Urinary bladder (tissue), 4 donors: ENCODE results near the gene OR2A14. TPM values are rescaled to one million over a fixed set of nuclear protein-coding genes. Genes with fewer than 3 reads are reported as not detected.
"Not testable (repeated sequence)": the region's sequence is repeated elsewhere in the genome, so short reads cannot be mapped to it uniquely, and the experiment has no call there.

Experiments
- DNase-seq: peaks from one replicate; pipeline ENCODE4 v3.0.0-alpha.2; 2015; ENCODE audit errors: extremely low spot score
- H3K27ac ChIP-seq: one replicate; pipeline ENCODE4 v1.5.1; 2013; ENCODE audit warnings: low read depth, mild to moderate bottlenecking, moderate library complexity
- H3K36me3 ChIP-seq: one replicate; pipeline ENCODE4 v1.6.1; 2013; ENCODE audit warnings: mild to moderate bottlenecking, moderate library complexity; ENCODE audit not compliant: insufficient read depth
- H3K4me1 ChIP-seq: one replicate; pipeline ENCODE4 v1.6.1; 2013; ENCODE audit warnings: mild to moderate bottlenecking, moderate library complexity; ENCODE audit not compliant: insufficient read depth
- H3K4me3 ChIP-seq: one replicate; pipeline ENCODE4 v1.5.1; 2013; ENCODE audit warnings: low read depth, low read length
- WGBS: extraction: QIAGEN DNeasy Blood & Tissue Kit; methylation state at CpG from one replicate; pipeline ENCODE4 v1.1.7; 2013; 5-methylcytosine and 5-hydroxymethylcytosine counted together
- polyA plus RNA-seq: library from polyadenylated mRNA; stranded (reverse); fragments of 200-250 nt; gene quantifications from one replicate; pipeline ENCODE4 v1.2.3, GENCODE V29; 2013
- small RNA-seq: library from RNA; depleted of rRNA; stranded (forward); fragments of <200 nt; gene quantifications from one replicate; pipeline ENCODE3, GENCODE V24; 2014
- total RNA-seq: library from RNA; depleted of rRNA; stranded (reverse); fragments of >200 nt; gene quantifications from one replicate; pipeline ENCODE4 v1.2.3, GENCODE V29; 2014
- donor health status: healthy with polysubstance abuse.
- donor health status: healthy.

The OR2A14 gene
- total and polyA plus RNA-seq, 2 donors, result not detected

- H3K4me3 ChIP-seq, H3K36me3 ChIP-seq, DNase-seq, H3K4me1 ChIP-seq, H3K27ac ChIP-seq: not testable (repeated sequence)
- WGBS, result 96% methylated on average over 1 of the region's 2 CpGs
Measured at GRCh38 chr7:144179165-144179479, 56.1 kb downstream of the OR2A14 start.

Small RNA genes lying within 50 kb of the gene (small RNA-seq; reads per million reads assigned to genes)
- not detected for gene OR2A41P

Other genes starting within 250 kb of the OR2A14 start
- 67.0 TPM for gene TCAF1, start 221.0 kb upstream of the OR2A14 start, total RNA-seq
- 27.3 TPM for gene TCAF1, start 221.0 kb upstream of the OR2A14 start, polyA plus RNA-seq
- gene OR2F2, start 187.9 kb upstream of the OR2A14 start, total RNA-seq, result not detected
- not detected for gene OR2F2, start 187.9 kb upstream of the OR2A14 start, polyA plus RNA-seq
- gene OR2F1, start 168.3 kb upstream of the OR2A14 start, total RNA-seq, result not detected
- not detected for gene OR2F1, start 168.3 kb upstream of the OR2A14 start, polyA plus RNA-seq
- not detected for gene OR6B1, start 122.9 kb upstream of the OR2A14 start, total RNA-seq
- gene OR6B1, start 122.9 kb upstream of the OR2A14 start, polyA plus RNA-seq, result not detected
- not detected for gene OR2A5, start 74.2 kb upstream of the OR2A14 start, total RNA-seq
- not detected for gene OR2A5, start 74.2 kb upstream of the OR2A14 start, polyA plus RNA-seq
- gene OR2A25, start 53.4 kb upstream of the OR2A14 start, total RNA-seq, result not detected
- not detected for gene OR2A25, start 53.4 kb upstream of the OR2A14 start, polyA plus RNA-seq
- not detected for gene OR2A12, start 36.9 kb upstream of the OR2A14 start, total RNA-seq
- not detected for gene OR2A12, start 36.9 kb upstream of the OR2A14 start, polyA plus RNA-seq
- not detected for gene OR2A2, start 13.6 kb upstream of the OR2A14 start, total RNA-seq
- gene OR2A2, start 13.6 kb upstream of the OR2A14 start, polyA plus RNA-seq, result not detected
- gene CTAGE4, start 60.3 kb downstream of the OR2A14 start, total RNA-seq, result 7.8 TPM
- gene CTAGE4, start 60.3 kb downstream of the OR2A14 start, polyA plus RNA-seq, result 0.27 TPM
- 6.5 TPM for gene ARHGEF35, start 72.7 kb downstream of the OR2A14 start, total RNA-seq
- gene ARHGEF35, start 72.7 kb downstream of the OR2A14 start, polyA plus RNA-seq, result 2.9 TPM
- 0.42 TPM for gene OR2A42, start 116.4 kb downstream of the OR2A14 start, total RNA-seq
- 0.04 TPM for gene OR2A42, start 116.4 kb downstream of the OR2A14 start, polyA plus RNA-seq
- gene OR2A7, start 141.6 kb downstream of the OR2A14 start, total RNA-seq, result 5.6 TPM
- gene OR2A7, start 141.6 kb downstream of the OR2A14 start, polyA plus RNA-seq, result 1.2 TPM
- gene CTAGE8, start 146.1 kb downstream of the OR2A14 start, total RNA-seq, result 0.79 TPM
- gene CTAGE8, start 146.1 kb downstream of the OR2A14 start, polyA plus RNA-seq, result 0.42 TPM
- 0.05 TPM for gene OR2A1, start 189.2 kb downstream of the OR2A14 start, total RNA-seq
- gene OR2A1, start 189.2 kb downstream of the OR2A14 start, polyA plus RNA-seq, result 0.23 TPM
- 3.6 TPM for gene ARHGEF5, start 232.2 kb downstream of the OR2A14 start, total RNA-seq
- gene ARHGEF5, start 232.2 kb downstream of the OR2A14 start, polyA plus RNA-seq, result 4.4 TPM